Airway epithelial cell (primary cell): ENCODE measurements around the gene LGALS13. TPM values are rescaled to one million over a fixed set of nuclear protein-coding genes. Genes with fewer than 3 reads are reported as not detected.

ENCODE experiments used
- total RNA-seq: library from RNA; depleted of rRNA; stranded (reverse); fragments of >200 nt; gene quantifications from 2 replicates; pipeline ENCODE4 v1.2.3, GENCODE V29; 2015

LGALS13 gene, protein sequence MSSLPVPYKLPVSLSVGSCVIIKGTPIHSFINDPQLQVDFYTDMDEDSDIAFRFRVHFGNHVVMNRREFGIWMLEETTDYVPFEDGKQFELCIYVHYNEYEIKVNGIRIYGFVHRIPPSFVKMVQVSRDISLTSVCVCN
- not detected in 2 replicates for total RNA-seq

DNA sequence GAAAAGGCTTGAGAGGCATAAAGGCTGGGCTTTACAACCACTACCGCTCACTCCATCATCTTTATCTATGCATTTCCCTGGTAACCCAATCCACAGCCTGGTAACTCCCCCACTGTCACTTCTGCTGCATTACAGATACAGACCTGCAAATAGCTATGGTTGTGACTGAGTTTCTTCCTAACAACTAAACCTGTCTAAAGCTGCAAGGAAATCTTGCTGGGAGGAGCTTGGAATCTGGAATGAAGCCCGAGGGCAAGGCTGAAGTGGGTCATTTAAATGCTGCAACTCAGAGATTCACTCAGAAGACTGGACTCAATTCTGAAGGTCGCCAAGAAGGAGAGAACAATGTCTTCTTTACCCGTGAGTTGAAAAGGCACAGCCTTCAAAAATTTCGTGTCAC lies at the start of gene LGALS13:
Gene LGALS13 (plus strand): TSS at position 301 of the 400 bp plus-strand sequence. CDS start 45 bp downstream, at position 346.

DNA sequence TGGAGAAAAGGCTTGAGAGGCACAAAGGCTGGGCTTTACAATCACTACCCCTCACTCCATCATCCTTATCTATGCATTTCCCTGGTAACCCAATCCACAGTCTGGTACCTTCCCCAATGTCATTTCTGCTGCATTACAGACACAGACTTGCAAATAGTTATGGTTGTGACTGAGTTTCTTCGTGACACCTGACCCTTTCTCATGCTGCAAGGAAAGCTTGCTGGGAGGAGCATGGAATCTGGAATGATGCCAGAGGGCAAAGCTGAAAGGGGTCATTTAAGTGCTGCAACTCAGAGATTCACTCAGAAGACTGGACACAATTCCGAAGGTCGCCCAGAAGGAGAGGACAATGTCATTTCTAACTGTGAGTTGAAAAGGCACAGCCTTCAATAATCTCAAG lies 53.3 kb downstream of the LGALS13 start, which contains the start of gene LGALS16:
Gene LGALS16 (plus strand): TSS at position 301 of the 400 bp plus-strand sequence. CDS start 49 bp downstream, at position 350.

Other genes with a start within 250 kb of the LGALS13 start
- gene PAF1, start 211.4 kb upstream of the LGALS13 start, total RNA-seq, result 42.3 and 52.8 TPM in 2 replicates
- 18.8 and 22.2 TPM in 2 replicates for gene MED29, start 211.1 kb upstream of the LGALS13 start, total RNA-seq
- 43.6 and 79.2 TPM in 2 replicates for gene ZFP36, start 195.7 kb upstream of the LGALS13 start, total RNA-seq
- gene PLEKHG2, start 189.9 kb upstream of the LGALS13 start, total RNA-seq, result 22.6 and 30.9 TPM in 2 replicates
- 1,883 and 2,869 TPM in 2 replicates for gene RPS16, start 166.6 kb upstream of the LGALS13 start, total RNA-seq
- gene SUPT5H, start 156.9 kb upstream of the LGALS13 start, total RNA-seq, result 57.2 and 82.5 TPM in 2 replicates
- 98.2 and 103 TPM in 2 replicates for gene TIMM50, start 121.7 kb upstream of the LGALS13 start, total RNA-seq
- gene DLL3, start 103.6 kb upstream of the LGALS13 start, total RNA-seq, result 1.3 and 1.4 TPM in 2 replicates
- gene SELENOV, start 87.4 kb upstream of the LGALS13 start, total RNA-seq, result not detected in 2 replicates
- 1.7 and 3.4 TPM in 2 replicates for gene EID2B, start 69.7 kb upstream of the LGALS13 start, total RNA-seq
- gene EID2, start 62.4 kb upstream of the LGALS13 start, total RNA-seq, result 7.9 and 16.6 TPM in 2 replicates
- not detected in 2 replicates for gene LGALS16, start 53.4 kb downstream of the LGALS13 start, total RNA-seq
- gene LGALS14, start 102.0 kb downstream of the LGALS13 start, total RNA-seq, result not detected in 2 replicates
- not detected in 2 replicates for gene CLC, start 135.5 kb downstream of the LGALS13 start, total RNA-seq
- gene LEUTX, start 176.3 kb downstream of the LGALS13 start, total RNA-seq, result not detected in 2 replicates
- gene DYRK1B, start 231.6 kb downstream of the LGALS13 start, total RNA-seq, result 13.5 and 14.0 TPM in 2 replicates
- 215 and 226 TPM in 2 replicates for gene FBL, start 243.9 kb downstream of the LGALS13 start, total RNA-seq